GM19452 (cell line): Measurements from ENCODE around the gene GAST.

Experiments
- ATAC-seq: cut with Tn5 transposase; IDR thresholded peaks from one replicate; pipeline ENCODE4 v1.9.1; 2021; ENCODE audit not compliant: unreplicated experiment

Gene GAST

DNA sequence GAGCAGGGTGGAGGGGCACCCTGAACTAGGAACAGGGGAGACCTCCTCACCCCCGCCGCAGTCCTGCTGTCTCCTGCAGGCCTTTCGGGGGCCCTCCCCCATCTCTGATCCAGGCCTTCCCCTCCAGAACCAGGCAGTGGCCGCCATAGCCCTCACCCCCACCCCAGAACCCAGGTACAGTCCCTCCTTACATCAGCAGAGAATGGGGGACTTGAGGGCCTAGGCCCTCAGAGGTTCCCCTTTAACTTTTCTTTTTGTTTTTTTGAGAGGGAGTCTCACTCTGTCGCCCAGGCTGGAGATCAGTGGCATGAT is 26.6 kb downstream of the GAST start:
- ATAC-seq, result no peak

DNA sequence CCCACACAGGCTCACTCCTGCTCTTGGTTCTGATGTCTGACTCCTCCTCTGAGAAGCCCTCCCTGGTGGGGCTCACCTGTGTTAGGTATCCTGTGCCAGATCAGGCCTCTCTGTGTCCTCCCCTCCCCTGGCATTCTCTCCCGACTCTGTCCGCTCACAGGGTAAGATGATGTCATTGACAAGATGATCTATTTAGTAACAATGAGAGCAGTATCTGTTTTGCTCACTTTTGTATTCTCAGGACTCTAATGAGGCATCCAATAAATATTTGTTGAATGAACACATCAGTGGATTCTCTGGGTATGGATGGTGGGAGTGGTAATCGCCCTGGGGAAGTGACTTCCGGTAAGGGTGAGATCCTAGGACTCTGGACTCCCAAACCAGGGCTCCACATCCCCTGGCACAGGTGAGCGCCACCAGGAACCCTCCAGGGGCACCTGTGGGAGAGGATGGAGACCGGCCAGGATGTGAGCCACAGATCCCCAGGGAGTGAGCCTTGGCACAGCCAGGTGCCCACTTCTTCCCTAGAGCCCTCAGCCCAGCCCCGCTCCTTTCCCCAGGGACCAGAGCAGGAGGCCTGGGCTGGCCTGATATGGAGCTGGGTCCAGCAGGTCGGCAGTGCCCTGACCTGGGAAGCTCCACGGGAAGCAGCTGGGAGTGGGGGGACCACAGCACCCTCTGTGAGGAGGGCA is 27.7 kb downstream of the GAST start:
- no peak for ATAC-seq

DNA sequence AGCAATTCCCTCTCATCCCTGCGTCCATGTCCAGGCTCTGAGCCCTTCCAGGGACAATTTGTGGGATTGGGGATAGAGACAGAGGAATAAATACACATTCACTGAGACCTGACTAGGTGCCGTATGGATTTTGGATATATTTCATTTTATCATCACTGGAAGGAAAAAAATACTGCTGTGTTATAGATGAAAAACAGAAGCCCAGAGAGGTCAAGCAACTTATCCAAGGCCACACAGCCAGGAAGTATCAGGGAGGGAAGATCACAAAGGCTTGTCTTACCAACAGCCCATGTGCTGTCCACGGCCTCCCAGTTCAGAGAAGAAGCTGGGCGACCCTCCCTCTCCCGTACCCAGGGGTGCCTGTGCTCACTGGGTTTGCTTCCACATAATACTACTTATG is 28.4 kb downstream of the GAST start:
- no peak for ATAC-seq

DNA sequence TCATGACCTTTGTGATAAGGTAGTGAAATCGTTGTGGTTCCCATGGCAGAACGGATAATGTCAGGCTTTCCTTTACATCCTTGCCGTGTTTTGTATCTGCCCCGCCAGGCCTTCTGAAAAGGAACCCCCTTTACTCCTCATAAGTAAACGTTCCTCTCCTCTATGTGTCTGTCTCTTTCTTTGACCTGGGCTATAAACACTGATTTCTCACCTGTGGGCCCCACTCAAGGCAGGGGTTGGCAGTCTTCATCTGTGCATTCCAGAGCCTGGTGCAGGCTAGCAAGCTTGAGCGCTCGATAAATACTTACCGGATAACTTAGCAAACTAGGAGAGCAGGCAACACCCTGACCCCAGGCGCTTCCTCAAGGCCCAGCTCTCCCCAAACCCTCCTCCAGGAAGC is 29.6 kb downstream of the GAST start:
- ATAC-seq, result no peak

DNA sequence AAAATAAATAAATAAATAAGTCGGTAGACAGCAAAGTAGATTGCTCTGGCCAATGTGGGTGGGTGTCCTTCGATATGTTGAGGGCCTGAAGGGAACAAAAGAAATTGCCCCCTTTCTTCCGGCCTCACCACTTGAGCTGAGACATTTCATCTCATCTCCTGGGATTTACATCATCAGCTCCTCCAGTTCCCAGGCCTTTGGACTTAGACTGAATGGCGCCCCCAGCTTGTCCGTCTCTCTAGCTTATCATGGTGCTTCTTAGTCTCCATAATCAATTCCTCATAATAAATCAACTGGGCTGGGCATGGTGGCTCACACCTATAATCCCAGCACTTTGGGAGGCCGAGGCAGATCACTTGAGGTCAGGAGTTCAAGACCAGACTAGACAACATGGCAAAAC is 36.1 kb downstream of the GAST start:
- no peak for ATAC-seq

DNA sequence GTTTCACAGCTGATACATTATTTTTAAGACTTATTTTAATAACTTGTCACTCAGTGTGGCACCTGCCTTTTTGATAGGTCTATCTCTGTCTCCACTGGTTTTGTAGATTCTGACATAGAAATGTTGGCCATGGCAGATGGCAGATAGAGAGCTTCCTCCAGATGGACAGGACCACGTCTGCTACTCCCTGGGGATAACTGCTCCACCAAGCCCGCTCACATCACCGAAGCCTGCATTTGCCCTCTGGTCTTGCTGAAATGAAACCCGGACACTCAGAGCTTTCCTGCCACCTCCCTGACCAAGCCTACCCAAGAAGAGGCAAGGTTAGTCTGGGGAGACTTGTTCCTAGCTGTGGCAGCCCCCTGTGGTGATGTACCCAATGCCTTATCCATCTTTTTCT is 38.7 kb downstream of the GAST start:
- no peak for ATAC-seq

DNA sequence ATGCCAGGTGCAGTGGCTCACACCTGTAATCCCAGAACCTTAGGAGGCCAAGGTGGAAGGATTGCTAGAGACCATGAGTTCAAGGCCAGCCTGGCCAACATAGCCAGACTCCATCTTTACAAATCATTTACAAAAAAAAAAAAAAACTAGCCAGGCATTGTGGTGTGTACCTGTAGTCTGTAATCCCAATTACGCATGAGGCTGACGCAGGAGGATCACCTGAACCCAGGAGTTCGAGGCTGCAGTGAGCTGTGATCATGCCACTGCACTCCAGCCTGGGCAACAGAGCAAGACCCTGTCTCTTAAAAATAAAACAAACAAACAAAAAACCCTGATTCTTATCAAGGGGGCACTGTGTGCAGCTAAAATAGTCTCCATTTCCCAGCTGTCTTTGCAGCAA is 39.2 kb downstream of the GAST start:
- no peak for ATAC-seq

DNA sequence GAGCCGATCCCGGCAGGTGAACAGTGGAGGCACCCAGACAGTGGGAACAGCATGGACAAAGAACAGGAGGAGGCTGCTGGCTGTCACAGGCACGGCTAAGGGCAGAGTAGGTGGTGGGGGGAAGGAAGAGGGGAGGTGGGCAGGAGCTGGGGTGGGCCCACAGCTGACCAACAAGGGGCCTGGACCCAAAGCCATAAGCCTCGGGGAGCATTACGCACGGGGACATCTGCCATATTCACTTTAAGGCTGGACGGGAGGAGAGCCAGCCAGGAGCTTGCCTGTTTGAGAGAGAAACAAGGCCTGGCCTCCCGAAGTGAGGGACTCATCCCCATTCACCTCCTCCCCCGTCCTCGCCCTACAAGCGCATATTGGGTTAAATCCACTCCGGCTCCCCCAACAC is 41.9 kb downstream of the GAST start:
- no peak for ATAC-seq

DNA sequence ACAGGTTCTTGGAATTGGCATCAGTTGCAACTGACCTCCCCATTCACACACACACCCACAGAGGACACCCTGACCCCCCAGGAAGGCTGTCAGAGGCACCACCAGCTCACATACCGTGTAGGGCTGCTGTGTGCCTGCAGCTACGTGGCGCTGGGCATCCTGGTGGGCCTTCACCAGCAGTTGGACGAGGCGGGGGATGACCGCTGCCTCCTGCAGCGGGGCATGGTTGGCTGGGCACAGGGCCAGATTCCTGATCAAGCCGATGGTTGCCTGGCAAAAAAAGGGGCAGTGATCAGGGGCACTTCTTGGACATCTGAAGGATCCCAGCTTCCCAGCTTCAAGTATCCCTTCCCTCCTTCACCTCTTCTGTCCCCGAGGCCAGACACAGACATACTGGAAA is 46.5 kb downstream of the GAST start:
- no peak for ATAC-seq

DNA sequence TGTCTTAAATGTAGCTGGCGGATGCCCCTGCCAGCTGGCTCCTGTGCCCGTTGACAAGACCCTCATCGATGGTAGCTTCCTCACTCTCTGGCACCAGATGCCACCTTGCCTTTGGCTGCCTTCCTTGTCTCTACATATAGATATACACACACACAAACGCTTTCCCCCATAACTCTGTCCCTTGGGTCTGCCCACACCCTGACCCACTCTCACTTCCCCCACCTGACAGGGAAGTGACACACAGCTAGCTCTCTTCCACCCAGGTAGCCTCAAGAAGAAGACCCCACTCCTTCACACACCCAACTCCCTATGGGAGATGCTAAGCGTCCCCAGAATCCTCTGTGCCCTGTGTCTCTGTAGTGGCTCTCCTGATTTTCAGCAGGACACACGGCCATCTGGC is 48.7 kb downstream of the GAST start:
- ATAC-seq, result no peak

DNA sequence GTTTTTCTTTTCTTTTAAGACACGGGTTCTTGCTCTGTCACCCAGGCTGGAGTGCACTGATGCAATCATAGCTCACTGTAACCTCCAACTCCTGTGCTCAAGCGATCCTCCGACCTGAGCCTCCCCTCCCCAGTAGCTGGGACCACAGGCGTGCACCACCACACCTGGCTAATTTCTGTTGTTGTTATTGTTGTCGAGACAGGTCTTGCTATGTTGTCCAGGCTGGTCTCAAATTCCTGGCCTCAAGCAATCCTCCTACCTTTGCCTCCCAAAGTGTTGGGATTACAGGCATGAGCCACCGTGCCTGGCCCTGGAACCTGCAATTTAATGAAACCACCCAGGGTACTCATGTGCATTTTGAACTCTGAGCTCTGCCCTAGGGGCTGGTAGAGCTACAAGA is 50.3 kb downstream of the GAST start:
- no peak for ATAC-seq

DNA sequence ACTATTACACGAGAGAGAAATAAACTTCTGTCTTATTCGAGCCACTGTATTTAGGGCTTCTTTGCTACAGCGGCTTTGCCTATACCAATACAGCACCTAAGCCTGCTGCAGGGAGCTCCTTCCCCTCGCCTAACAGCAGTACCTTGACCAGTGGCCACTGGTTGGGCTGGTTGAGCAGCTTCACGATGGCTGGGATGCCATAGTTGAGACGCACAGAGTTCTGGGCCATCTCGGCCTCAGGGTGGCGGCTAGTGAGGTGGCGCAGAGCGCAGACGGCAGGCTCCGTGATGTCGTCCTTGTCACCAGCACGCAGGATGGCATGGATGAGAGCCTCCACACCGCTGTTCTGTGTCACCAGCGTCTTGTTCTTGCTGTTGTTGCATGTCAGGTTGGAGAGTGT is 50.7 kb downstream of the GAST start:
- ATAC-seq, result no peak

DNA sequence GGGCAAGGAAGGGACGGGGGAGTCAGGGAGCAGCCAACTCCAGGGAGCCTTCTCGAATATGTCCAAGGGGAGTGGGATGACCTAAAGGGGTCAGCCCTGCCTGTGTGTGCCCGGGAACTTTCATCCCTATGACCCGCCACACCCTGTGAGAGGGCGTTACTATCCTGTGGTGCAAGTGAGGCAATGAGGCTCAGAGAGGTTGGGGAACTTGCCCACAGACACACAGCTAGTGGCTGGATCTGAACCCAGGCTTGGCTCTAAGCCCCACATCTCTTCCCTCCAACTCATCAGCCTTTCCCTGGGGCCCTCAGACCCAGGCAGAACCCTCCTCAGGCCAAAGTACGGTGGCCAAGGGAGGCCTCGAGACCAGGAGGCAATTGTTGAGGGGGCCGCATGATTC is 51.2 kb downstream of the GAST start:
- no peak for ATAC-seq
